GM12801 (cell line): ENCODE data around the gene PCDH9.

ENCODE experiments used
- TF ChIP-seq, protein P1 (sequence below): IDR thresholded peaks from one replicate; pipeline ENCODE4 v1.5.1; 2011; ENCODE audit warnings: control low read depth; ENCODE audit not compliant: insufficient read length; ENCODE audit errors: extremely low read depth

PCDH9 gene

DNA sequence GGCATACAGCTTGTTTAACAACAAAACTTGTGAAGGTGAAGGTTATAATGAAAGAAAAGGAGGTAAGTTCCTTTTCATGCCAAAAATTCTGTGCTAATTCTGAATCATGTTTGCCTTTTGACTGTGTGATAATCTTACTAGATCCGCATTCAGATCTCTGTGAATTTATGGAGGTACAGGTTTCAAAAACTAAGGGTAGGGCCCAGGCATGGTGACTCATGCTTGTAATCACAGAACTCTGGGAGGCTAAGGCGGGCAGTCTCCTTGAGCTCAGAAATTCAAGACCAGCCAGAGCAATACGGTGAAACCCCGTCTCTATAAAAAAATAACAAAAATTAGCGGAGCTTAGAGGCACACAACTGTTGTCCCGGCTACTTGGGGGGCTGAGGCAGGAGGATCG lies 45.9 kb downstream of the PCDH9 start:
- TF ChIP-seq, protein P1, sequence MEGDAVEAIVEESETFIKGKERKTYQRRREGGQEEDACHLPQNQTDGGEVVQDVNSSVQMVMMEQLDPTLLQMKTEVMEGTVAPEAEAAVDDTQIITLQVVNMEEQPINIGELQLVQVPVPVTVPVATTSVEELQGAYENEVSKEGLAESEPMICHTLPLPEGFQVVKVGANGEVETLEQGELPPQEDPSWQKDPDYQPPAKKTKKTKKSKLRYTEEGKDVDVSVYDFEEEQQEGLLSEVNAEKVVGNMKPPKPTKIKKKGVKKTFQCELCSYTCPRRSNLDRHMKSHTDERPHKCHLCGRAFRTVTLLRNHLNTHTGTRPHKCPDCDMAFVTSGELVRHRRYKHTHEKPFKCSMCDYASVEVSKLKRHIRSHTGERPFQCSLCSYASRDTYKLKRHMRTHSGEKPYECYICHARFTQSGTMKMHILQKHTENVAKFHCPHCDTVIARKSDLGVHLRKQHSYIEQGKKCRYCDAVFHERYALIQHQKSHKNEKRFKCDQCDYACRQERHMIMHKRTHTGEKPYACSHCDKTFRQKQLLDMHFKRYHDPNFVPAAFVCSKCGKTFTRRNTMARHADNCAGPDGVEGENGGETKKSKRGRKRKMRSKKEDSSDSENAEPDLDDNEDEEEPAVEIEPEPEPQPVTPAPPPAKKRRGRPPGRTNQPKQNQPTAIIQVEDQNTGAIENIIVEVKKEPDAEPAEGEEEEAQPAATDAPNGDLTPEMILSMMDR: no peak

DNA sequence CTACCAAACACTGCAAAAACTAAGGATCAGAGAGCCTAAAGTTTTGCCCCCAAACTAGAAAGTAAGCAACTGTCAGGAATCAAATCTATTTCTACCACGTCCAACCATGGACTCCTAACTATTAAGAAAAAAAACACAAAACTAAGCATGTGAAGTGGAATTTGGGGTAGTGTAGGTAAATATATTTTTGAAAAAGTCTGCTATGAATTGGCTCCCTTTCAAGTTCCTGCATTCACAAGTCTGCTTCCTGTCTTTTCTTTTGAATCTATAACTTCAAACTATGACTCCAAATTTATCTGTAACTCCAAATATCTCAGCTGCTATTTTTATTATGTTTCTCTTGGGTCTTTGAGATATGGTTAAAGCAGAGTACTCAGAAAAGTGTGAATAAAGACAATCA lies 47.0 kb downstream of the PCDH9 start:
- TF ChIP-seq, protein P1: no peak

DNA sequence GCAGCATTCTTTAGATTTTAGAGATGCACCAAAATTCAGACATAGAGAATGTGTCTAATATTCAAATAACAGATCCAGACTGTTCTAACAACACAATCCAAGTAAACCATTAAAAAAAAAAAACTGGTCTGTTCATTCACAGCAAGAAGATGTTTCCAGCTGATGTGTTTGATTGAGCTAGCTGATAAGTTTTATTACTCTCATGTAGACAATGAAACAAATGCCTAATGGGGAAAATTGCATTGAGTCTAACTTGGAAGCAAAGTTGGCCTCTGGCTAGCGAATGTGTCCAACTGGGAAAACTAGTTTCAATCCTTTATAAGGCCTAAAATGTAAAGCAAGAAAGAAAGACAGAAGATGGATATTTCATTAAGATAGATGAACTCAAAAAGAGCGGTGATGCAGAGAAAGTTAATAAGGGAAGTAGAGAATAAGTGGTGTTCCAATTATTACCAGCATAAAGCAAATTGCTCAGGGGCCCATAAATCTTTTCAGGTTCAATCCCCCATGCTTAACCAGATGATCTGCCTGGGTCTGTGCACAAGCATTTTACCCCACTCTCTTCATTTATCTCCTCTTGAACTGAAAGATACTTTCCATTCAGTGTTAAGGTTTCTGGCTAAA lies 54.2 kb downstream of the PCDH9 start:
- TF ChIP-seq, protein P1: no peak

DNA sequence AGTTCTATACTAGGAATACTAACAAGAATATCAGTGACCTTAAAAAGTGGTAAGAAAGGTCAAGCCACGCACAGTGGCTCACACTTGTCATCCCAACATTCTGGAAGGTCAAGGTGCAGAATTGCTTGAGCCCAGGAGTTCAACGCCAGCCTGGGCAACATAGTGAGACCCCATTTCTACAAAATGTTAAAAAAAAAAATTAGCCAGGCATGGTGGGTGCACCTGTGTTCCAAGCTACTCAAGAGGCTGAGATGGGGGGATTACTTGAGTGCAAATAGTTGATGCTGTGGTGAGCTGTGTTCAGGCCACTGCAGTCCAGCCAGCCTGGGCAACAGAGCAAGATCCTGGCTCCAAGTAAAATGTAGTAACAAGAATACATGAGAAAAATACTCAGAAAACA lies 61.8 kb downstream of the PCDH9 start:
- TF ChIP-seq, protein P1: no peak

DNA sequence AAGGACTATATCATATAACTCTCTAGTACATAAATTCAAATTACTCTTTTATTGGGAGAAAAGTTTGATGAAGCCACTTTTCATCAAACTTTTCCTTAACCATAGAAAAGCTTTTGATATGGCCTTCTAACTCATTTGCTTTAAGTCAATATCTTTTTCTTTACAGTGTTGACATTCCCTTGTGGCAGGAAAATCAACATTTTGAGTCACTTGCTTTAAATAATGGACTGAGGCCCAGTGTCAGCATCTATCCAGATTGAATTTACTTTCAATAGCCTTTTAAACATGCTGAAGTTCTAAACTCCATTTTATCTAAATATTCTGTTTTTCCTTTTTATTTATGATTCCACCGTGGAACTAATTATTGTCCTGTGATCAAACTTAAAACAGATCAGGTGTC lies 62.7 kb downstream of the PCDH9 start:
- TF ChIP-seq, protein P1: no peak

DNA sequence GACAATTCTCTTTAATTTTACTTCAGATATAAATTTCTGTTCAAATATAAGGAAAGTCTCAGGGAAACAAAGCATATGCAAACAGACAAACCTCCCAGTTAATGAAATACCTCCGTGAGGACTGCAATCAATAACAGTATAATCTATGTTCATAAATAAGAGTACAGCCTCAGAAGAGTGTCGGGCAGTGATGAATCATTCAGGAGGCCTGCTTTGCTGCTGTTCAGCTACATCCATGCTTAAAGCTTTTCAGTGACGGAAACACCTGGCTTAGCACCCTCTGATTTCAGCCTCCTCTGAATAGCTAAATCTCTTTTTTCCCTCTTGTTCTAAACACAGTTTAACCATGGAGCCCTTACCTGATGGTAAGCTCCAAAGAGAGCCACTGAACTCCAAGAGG lies 69.0 kb downstream of the PCDH9 start:
- TF ChIP-seq, protein P1: no peak

DNA sequence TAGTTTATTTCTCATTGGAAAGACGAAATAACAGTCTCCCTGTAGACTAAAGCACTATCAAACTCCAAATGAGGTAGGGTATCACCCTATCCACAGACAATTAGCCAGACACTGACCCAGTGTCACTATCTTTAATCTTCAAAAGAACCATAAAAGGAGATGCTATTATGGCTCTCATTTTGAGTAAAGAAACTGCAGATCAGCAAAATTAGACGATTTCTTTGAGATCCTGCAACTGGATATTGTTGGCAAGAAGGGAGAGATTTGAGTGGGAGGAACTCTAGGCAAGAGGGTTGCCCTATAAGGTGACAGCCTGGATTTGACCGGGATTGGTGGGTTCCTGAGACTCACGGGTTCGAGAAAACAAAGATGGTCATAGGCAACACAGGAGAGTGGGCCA lies 71.2 kb downstream of the PCDH9 start:
- TF ChIP-seq, protein P1: no peak
